GM21367 (cell line): ENCODE results near the gene SLC24A5.

Experiments used
- ATAC-seq: cut with Tn5 transposase; IDR thresholded peaks from one replicate; pipeline ENCODE4 v1.9.1; 2021; ENCODE audit not compliant: unreplicated experiment

SLC24A5 gene

GRCh38 chr15:48120745-48121144 lies at the start of gene SLC24A5:
Gene SLC24A5 (plus strand): TSS chr15:48120990. CDS start chr15:48121045, 55 bp downstream.
- no peak for ATAC-seq

- ATAC-seq, result no peak
Observed at GRCh38 chr15:48072941-48073340, 47.8 kb upstream of the SLC24A5 start.

- no peak for ATAC-seq
Observed at GRCh38 chr15:48073881-48074280, 46.9 kb upstream of the SLC24A5 start.

GRCh38 chr15:48076454-48076853 lies 44.3 kb upstream of the SLC24A5 start:
- ATAC-seq, result no peak

GRCh38 chr15:48077616-48078184 lies 43.1 kb upstream of the SLC24A5 start:
- no peak for ATAC-seq

- ATAC-seq, result no peak
Observed at GRCh38 chr15:48084759-48085590, 35.8 kb upstream of the SLC24A5 start.

GRCh38 chr15:48085591-48085930 lies 35.2 kb upstream of the SLC24A5 start:
- ATAC-seq, result no peak

GRCh38 chr15:48086133-48086532 lies 34.7 kb upstream of the SLC24A5 start:
- ATAC-seq, result no peak

- ATAC-seq, result no peak
Observed at GRCh38 chr15:48086576-48086975, 34.2 kb upstream of the SLC24A5 start.

GRCh38 chr15:48087844-48088243 lies 32.9 kb upstream of the SLC24A5 start:
- no peak for ATAC-seq

- ATAC-seq, result no peak
Observed at GRCh38 chr15:48089702-48090101, 31.1 kb upstream of the SLC24A5 start.

- no peak for ATAC-seq
Observed at GRCh38 chr15:48090115-48090514, 30.7 kb upstream of the SLC24A5 start.

GRCh38 chr15:48090666-48091065 lies 30.1 kb upstream of the SLC24A5 start:
- ATAC-seq, result no peak

- ATAC-seq, result no peak
Observed at GRCh38 chr15:48091522-48091921, 29.3 kb upstream of the SLC24A5 start.

- ATAC-seq, result peak; percentile 49
Observed at GRCh38 chr15:48096355-48096786, 24.4 kb upstream of the SLC24A5 start.

- no peak for ATAC-seq
Observed at GRCh38 chr15:48096813-48097212, 24.0 kb upstream of the SLC24A5 start.

- no peak for ATAC-seq
Observed at GRCh38 chr15:48097264-48097663, 23.5 kb upstream of the SLC24A5 start.

GRCh38 chr15:48101376-48101961 lies 19.3 kb upstream of the SLC24A5 start:
- no peak for ATAC-seq

GRCh38 chr15:48102167-48102566 lies 18.6 kb upstream of the SLC24A5 start:
- ATAC-seq, result no peak

GRCh38 chr15:48103647-48104046 lies 17.1 kb upstream of the SLC24A5 start:
- no peak for ATAC-seq

- ATAC-seq, result no peak
Observed at GRCh38 chr15:48105936-48106335, 14.9 kb upstream of the SLC24A5 start.

- no peak for ATAC-seq
Observed at GRCh38 chr15:48109212-48109611, 11.6 kb upstream of the SLC24A5 start.
